HK-2 (cell line): Measurements from ENCODE around the gene ABCA5.

Experiments
- DNase-seq: peaks from one replicate; pipeline ENCODE4 v3.0.0-alpha.2; 2018; ENCODE audit not compliant: unreplicated experiment

ABCA5 gene

GRCh38 chr17:69254187-69254586 lies 72.7 kb downstream of the ABCA5 start:
- no peak for DNase-seq

GRCh38 chr17:69250641-69251040 lies 76.3 kb downstream of the ABCA5 start:
- DNase-seq: no peak

GRCh38 chr17:69246726-69247375 lies 80.1 kb downstream of the ABCA5 start:
- no peak for DNase-seq

- no peak for DNase-seq
Measured at GRCh38 chr17:69246202-69246601, 80.7 kb downstream of the ABCA5 start.

- no peak for DNase-seq
Measured at GRCh38 chr17:69245617-69246016, 81.3 kb downstream of the ABCA5 start.

GRCh38 chr17:69239611-69240600 lies 87.0 kb downstream of the ABCA5 start:
- no peak for DNase-seq

GRCh38 chr17:69236946-69237345 lies 90.0 kb downstream of the ABCA5 start:
- DNase-seq: no peak

- no peak for DNase-seq
Measured at GRCh38 chr17:69236464-69236863, 90.5 kb downstream of the ABCA5 start.

- DNase-seq: peak; percentile 71
Measured at GRCh38 chr17:69235338-69236058, 91.4 kb downstream of the ABCA5 start.

GRCh38 chr17:69232650-69233049 lies 94.3 kb downstream of the ABCA5 start:
- DNase-seq: no peak

GRCh38 chr17:69231521-69231920 lies 95.4 kb downstream of the ABCA5 start:
- no peak for DNase-seq

- no peak for DNase-seq
Measured at GRCh38 chr17:69230939-69231338, 96.0 kb downstream of the ABCA5 start.

- no peak for DNase-seq
Measured at GRCh38 chr17:69228576-69228975, 98.4 kb downstream of the ABCA5 start, which contains the start of gene ABCA10. Gene ABCA10 (minus strand): TSS chr17:69228824. CDS start chr17:69225358, 3,466 bp downstream.

- no peak for DNase-seq
Measured at GRCh38 chr17:69228018-69228417, 98.9 kb downstream of the ABCA5 start.

GRCh38 chr17:69227541-69227940 lies 99.4 kb downstream of the ABCA5 start:
- DNase-seq: no peak

GRCh38 chr17:69223809-69224208 lies 103.1 kb downstream of the ABCA5 start:
- no peak for DNase-seq

- no peak for DNase-seq
Measured at GRCh38 chr17:69222707-69223258, 104.2 kb downstream of the ABCA5 start.

- no peak for DNase-seq
Measured at GRCh38 chr17:69220098-69220497, 106.8 kb downstream of the ABCA5 start.

- no peak for DNase-seq
Measured at GRCh38 chr17:69218986-69219385, 107.9 kb downstream of the ABCA5 start.

GRCh38 chr17:69213059-69213813 lies 113.7 kb downstream of the ABCA5 start:
- DNase-seq: no peak

GRCh38 chr17:69208640-69209039 lies 118.3 kb downstream of the ABCA5 start:
- DNase-seq: no peak
